GM18505 (cell line): ENCODE results near the gene HSDL2.

Experiments
- ATAC-seq: cut with Tn5 transposase; IDR thresholded peaks from one replicate; pipeline ENCODE4 v1.9.1; 2021; ENCODE audit not compliant: unreplicated experiment
- POLR2A ChIP-seq: IDR thresholded peaks from 4 replicates; pipeline ENCODE4 v1.6.1; 2011; ENCODE audit warnings: borderline replicate concordance; ENCODE audit not compliant: insufficient read depth, insufficient read length; ENCODE audit errors: extremely low read depth

HSDL2 gene

DNA sequence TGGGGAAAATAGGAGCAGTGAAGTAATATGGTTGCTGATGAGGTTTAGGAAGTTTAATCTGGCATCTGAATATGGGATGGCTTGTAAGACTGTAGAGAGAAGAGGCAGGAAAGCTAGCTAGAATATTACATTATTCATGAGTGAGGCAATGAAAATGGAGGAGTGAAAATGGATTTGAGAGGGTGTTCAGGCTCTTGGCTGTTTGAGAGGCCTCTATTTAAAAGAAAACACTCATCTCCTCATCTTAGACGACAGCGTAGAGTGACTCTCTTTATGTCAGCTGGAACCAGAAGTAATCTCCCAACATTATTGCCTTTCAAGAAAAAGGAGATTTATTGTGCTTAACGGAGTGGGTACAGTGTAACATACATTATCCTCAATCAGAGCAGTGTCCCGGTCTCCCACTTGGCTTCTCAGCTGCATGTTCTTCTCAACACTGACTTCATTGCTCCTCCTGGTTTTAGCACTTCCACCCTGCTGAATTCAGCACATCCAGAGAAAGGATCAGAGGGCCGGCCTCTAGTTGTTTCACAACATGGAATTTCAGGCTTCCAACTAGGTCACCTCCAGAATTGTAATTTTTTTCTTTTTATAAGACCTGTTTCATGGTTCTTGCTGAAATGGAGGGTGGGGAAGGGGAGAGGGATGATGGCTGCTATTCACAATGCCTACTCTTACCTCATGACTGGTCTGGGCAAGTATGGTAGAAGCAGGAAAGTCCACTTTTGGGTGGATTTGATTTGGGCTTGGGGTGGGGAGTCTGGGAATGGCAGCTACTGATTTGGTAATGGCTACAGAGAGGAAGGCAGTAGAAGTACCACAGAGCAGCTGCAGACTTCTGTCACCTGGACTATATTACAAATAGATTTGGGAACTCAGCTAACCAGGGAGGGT, 53.8 kb downstream of the HSDL2 start:
- no peak for TF ChIP-seq POLR2A
- no peak for ATAC-seq

DNA sequence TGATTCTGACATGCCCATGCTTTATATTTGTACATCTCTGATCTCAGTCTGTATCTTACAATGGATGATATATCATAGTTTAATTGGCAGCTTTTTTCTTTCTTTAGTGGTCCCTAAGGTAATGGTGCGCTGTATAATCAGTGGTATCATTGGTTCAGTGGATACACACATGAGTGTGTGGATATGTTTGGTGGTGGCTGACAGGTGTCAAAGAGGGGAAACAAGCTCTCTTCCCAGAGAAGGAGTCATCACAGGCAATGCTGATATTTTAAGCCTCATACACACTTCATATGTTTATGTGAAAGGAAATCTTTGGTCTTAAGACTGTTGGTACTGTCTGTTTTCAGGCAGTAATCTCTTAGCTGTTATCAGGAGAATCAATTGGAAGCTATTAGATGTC, 54.6 kb downstream of the HSDL2 start:
- ATAC-seq: no peak
- no peak for TF ChIP-seq POLR2A

DNA sequence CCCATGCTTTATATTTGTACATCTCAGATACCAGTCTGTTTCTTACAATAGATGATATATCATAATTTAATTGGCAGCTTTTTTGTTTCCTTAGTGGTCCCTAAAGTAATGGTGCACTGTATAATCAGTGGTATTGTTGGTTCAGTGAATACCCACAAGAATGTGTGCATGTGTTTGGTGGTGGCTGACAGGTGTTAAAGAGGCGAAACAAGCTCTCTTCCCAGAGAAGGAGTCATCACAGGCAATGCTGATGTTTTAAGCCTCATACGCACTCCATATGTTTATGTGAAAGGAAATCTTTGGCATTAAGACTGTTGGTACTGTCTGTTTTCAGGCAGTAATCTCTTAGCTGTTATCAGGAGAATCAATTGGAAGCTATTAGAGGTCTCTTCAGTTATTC, 57.5 kb downstream of the HSDL2 start:
- TF ChIP-seq POLR2A: no peak
- ATAC-seq: no peak

DNA sequence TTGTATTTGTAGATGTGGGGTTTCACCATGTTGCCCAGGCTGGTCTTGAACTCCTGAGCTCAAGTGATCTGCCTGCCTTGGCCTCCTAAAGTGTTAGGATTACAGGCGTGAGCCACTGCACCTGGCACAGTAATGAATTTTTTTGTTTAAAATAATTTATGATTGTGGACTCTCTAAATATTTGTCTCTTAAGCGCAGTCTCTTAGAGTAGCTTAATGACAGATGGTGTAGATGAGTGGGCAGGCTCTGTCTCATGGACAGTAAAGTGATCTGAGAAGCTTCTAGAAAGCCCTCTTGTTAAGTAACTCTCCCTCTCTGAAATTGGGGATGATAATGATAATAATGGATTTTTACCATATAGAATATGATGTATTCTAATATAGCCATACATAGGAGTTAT, 59.3 kb downstream of the HSDL2 start:
- ATAC-seq: no peak
- no peak for TF ChIP-seq POLR2A

DNA sequence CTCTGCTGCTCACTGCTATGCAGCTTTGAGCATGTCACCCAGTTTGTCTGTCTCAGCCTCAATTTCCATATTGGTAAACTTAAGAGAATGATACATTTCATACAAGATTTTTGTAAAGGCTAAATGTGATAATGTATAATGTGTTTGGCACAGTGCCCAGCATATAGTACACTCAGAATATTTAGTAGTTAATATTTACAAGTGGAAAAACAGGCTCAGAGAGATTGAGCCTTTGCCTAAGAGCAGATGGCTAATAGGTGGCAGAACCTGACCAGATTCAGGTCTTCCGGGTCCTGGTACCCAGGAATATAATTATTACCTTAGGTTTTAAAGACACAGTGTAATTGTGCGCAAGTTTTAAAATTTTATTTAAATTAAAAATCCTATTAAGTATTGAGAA, 59.9 kb downstream of the HSDL2 start:
- no peak for TF ChIP-seq POLR2A
- no peak for ATAC-seq

DNA sequence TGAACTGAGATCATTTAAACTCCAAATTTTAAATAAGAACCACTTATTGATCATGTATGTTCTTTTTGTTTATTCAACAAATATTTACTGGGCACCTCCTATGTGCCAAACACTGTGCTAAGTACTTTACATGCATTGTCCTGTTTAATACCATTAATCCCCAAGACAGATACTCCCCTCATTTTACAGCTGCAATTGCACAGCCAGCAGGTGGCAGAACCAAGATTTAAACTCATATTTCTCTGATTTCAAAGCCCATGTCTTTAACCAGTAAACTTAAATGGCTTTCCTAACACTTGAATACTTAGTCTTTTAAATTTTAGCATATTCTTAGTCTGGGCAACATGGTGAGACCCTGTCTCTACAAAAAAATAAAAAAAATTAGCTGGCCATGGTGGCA, 63.3 kb downstream of the HSDL2 start:
- ATAC-seq: no peak
- no peak for TF ChIP-seq POLR2A

DNA sequence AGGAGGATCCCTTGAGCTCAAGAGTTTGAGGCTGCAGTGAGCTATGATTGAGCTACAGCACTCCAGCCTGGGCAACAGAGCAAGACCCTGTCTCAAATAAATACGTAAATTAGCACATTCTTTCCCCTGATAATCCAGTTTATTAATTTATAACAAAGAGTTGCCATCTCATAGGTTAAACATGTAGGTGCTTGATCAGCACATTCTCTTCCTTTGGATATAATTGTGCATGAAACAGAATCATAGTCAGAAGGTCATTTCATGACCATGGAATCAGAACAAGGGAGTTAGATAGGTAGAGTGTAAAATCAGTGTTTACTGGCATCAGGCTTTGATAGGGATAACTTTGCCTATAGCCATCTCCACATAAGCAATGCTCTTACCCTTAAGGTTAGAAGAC, 63.7 kb downstream of the HSDL2 start:
- no peak for TF ChIP-seq POLR2A
- ATAC-seq: no peak

DNA sequence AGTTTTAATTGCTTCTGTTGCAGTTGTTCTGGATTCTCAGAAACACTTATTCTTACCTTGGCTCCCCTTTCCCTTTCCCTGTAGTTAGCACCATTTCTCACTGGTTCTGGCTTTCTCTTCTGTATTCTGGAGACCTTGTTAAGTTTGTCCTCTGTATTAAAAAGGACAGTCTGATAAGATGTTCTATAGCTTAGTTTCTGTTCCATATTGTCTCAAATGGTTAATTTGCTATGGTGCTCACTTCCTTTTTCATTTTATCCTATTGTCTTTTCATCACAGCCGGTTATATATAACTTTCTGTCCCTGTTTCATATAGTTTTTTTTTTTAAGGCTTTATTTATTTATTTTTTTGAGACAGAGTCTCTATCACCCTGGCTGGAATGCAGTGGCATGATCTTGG, 65.3 kb downstream of the HSDL2 start:
- ATAC-seq: no peak
- no peak for TF ChIP-seq POLR2A

DNA sequence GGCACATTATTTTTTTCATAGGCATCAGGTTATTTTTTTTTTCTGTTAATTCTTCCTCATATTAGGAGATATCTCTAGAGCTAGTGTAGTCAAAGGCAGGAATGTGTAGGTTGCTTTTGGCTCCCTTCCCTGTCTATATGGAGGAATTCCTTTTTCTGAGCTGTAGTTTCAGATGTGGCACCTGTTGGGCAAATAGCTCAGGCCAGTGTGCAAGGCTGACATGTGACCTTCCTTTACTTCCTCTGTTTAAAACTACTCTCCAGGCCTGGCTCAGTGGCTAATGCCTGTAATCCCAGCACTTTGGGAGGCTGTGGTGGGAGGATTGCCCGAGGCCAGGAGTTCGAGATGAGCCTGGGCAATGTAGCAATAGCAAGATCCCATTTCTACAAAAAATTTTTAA, 66.2 kb downstream of the HSDL2 start:
- TF ChIP-seq POLR2A: no peak
- no peak for ATAC-seq

DNA sequence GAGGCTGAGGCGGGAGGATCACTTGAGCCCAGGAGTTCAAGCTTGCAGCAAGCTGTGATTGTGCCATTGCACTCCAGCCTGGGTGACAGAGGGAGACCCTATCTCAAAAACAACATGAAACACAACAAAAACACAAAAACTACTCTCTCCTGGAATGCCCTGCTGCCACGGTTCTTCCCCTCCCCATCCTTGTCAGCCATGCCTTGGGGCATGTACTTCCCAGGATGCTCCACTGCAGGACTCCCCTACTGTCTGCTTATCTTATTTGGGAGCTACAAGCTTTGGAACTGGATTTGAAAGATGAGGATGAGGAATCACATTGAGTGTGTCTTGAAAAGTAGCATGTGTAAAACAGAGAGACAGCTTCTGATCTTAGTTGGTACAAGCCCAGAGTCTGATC, 66.6 kb downstream of the HSDL2 start:
- no peak for ATAC-seq
- no peak for TF ChIP-seq POLR2A

DNA sequence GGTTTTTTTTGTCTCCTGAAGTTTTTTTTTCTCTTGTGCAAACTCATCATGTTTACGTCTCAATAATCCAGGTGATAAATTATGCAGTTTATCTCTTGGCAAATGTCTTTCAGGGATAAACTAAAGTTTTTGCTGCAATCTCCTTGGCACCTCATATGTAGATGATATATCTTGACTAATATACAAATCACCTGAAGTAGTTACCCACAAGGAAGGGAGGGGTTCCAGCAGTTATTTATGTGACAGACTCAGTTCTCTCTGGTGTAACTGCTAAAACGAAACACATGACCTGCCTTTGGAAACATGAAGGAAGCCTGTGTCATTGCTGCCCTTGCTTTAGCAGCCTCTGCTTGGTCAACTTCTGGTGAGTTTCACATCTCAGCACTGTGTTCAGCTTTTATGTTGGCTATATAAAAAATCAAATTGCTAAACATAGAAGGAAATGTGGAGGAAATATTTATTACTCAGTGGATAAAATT, 67.4 kb downstream of the HSDL2 start:
- TF ChIP-seq POLR2A: no peak
- ATAC-seq: no peak

DNA sequence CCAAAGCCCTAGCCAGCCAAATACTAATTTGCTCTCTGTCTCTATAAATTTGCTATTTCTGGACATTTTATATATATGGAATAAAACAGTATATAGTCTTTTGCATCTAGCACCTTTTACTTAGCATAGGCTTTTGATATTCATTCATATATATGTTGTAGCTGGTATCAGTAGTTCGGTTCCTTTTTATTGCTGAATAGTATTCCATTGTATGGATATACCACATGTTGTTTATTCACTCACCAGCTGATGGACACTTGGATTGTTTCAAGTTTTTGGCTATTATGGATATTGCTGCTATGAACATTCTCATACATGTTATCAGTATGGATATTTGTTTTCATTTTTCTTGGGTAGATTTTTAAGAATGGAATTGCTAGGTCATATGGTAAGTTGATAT, 82.9 kb downstream of the HSDL2 start:
- no peak for ATAC-seq

DNA sequence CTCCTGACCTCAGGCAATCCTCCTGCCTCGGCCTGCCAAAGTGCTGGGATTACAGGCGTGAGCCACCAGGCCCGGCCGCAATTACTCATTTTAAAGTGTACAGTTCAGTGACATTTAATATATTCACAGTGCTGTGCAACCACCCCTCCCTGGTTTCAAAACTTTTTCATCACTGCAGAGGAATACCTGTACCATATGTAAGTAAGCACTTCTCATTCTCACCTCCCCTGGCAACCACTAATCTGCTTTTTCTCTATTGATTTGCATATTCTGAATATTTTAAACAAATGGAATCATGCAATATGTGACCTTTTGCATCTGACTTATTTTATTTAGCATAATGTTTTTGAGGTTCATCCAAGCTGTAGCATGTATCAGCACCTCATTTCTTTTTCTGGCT, 85.4 kb downstream of the HSDL2 start:
- ATAC-seq: no peak
- no peak for TF ChIP-seq POLR2A

More for the DNA sequence above, 82.9 kb downstream of the HSDL2 start:
- TF ChIP-seq POLR2A: no peak

DNA sequence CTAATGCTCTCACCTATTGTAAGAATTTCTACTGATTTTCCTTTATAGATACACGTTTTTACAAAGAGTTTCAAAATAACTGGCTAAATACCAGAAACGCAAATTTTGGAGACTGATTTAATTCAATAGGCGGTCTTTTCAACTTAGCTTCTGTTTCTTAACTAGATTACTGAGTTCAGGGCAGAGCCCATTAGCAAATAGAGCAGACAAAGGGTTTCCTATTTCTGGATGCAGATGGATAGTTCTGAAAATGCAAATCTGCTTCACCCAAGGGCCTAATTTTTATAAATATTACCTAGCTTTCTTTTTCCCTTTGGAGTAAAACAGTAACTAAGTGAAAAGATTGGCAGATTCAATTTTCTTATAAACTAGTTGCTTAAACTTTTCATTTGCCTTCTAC, 93.1 kb downstream of the HSDL2 start:
- no peak for ATAC-seq
- no peak for TF ChIP-seq POLR2A

DNA sequence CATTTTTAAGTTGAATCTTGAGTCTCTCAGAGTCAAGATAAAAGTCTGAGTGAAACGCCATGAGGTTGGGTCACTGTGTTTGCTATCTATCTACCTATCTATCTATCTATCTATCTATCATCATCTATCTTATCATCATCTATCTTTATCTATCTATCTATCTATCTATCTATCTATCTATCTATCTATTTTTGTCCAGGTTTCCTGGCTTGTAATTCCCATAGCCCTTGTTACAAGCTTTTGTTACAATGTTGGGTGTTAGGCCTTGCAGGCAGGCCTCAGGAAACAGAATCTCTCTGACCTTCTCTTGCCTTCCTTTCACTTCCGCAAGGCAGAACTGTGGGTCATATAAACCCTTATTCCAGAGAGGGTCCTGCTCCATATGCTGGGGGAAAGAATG, 94.1 kb downstream of the HSDL2 start:
- no peak for ATAC-seq

DNA sequence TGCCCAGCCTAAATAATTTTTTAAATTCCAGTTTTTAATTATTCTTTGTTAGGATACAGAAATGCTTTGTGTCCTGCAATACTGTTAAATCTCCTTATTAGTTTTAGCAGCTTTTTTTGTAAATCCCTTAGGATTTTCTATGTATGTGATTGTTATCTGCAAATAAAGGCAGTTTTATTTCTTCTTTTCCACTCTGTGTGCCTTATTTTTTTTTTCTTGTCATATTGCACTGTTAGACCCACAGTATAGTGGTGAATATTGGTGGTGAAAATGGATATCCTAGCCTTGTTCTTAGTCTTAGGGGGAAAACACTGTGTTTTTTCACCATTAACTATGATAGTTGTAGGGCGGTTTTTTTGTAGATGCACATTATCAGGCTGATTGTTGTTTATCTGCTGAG, 95.4 kb downstream of the HSDL2 start:
- TF ChIP-seq POLR2A: no peak
- no peak for ATAC-seq

More for the DNA sequence above, 94.1 kb downstream of the HSDL2 start:
- no peak for TF ChIP-seq POLR2A

DNA sequence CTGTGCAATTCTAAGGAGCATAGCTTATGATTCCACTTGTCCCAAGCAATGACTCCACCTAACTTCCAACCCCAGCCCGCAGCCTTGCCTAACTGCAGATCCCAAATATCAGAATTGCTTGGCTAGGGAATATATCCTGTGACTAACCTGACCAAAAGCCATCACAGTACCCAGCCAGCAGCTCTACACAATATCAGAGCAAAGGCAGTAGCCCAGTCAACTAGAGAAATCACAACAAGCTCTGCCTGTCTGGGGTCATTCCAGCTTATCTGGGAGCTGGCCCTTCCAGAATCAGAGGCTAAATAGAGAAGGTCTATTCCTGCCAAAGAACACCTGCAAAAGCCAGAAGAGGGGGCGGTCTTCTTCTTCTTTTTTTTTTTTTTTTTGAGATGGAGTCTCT, 97.4 kb downstream of the HSDL2 start:
- no peak for TF ChIP-seq POLR2A
- ATAC-seq: no peak
